HepG2 (cell line): Measurements from ENCODE around the gene FGF18. TPM values are rescaled to one million over a fixed set of nuclear protein-coding genes. Genes with fewer than 3 reads are reported as not detected.

Experiments
- ATAC-seq: fragments of 200-7000 bp; cut with Tn5 transposase; 3 replicates; pipeline ENCODE4 v1.9.1; 2020; ENCODE audit warnings: mild to moderate bottlenecking, moderate library complexity
- BruUV-seq: library from RNA; stranded (reverse); fragments of 400-500 nt; replicated peaks from 2 replicates; lab custom pipeline; 2021; lab: Mats Ljungman, UMichigan
- CTCF ChIA-PET: fragments of 300-600 bp; formaldehyde crosslinking; extraction: SDS; loops from one replicate; lab custom pipeline; 2021; ENCODE audit warnings: low total read pairs, inconsistent platforms, low intra/inter-chr PET ratio; lab: Yijun Ruan, JAX
- POLR2A ChIA-PET: fragments of 350-600 bp; sonication (Branson Sonifier 250); formaldehyde crosslinking; loops from one replicate; lab custom pipeline; 2020; ENCODE audit warnings: antibody characterized with exemption, inconsistent platforms; lab: Yijun Ruan, JAX
- DNase-seq: peaks from one replicate; pipeline ENCODE4 v3.0.0-alpha.2; 2015; ENCODE audit warnings: low spot score
- FAIRE-seq: peaks from 3 replicates; lab custom pipeline; 2011; peaks lifted over from hg19 to GRCh38; lab: Jason Lieb, UNC
- H2AFZ ChIP-seq: one replicate; pipeline ENCODE4 v1.6.1; 2011; ENCODE audit warnings: low read length, inconsistent platforms
- H3K27ac ChIP-seq: fragments of 300-600 bp; 3 replicates; pipeline ENCODE4 v1.8.0; 2011; ENCODE audit warnings: mixed run types, mild to moderate bottlenecking, mixed read lengths, low read length, inconsistent platforms; ENCODE audit not compliant: insufficient read depth; ENCODE audit errors: extremely low read length
- H3K27me3 ChIP-seq, 2 experiments: fragments of 200-600 bp in 1 of 2; 2 replicates in 1 of 2; 3 replicates in 1 of 2; pipeline versions ENCODE4 v1.6.0 to v1.8.0; 2011; ENCODE audit warnings: low read length in 2 of 2, mild to moderate bottlenecking in 2 of 2, moderate library complexity in 2 of 2, inconsistent platforms in 1 of 2; ENCODE audit not compliant: insufficient read depth in 2 of 2, control insufficient read depth in 1 of 2
- H3K36me3 ChIP-seq, 2 experiments: fragments of 200-600 bp in 1 of 2; replicated peaks in 1 of 2; 2 replicates in 1 of 2; 3 replicates in 1 of 2; pipeline versions ENCODE4 v1.5.1 to v1.8.0; 2011; ENCODE audit warnings: low read length in 2 of 2, inconsistent platforms in 1 of 2; ENCODE audit not compliant: insufficient read depth in 2 of 2, control insufficient read depth in 1 of 2
- H3K4me1 ChIP-seq: 2 replicates; pipeline ENCODE4 v1.5.1; 2012; ENCODE audit warnings: low read length, inconsistent platforms; ENCODE audit not compliant: insufficient read depth
- H3K4me2 ChIP-seq: 2 replicates; pipeline ENCODE4 v1.6.0; 2011; ENCODE audit warnings: low read depth, low read length, inconsistent platforms
- H3K4me3 ChIP-seq, 3 experiments: fragments of 200-600 bp in 1 of 3; sonication (generic), shearing (Covaris generic) in 1 of 3; replicated peaks in 1 of 3; 2 replicates each; pipeline ENCODE4 v1.5.1; 2011 to 2016; ENCODE audit warnings: low read length in 3 of 3, inconsistent platforms in 2 of 3, low read depth in 2 of 3, mild to moderate bottlenecking in 2 of 3, control low read depth in 1 of 3, mixed read lengths in 1 of 3; ENCODE audit not compliant: insufficient read depth in 1 of 3
- H3K79me2 ChIP-seq: one replicate; pipeline ENCODE4 v1.6.1; 2011; ENCODE audit warnings: low read length, inconsistent platforms; ENCODE audit not compliant: insufficient read depth
- H3K9ac ChIP-seq: 2 replicates; pipeline ENCODE4 v1.6.0; 2011; ENCODE audit warnings: mild to moderate bottlenecking, low read depth, low read length, inconsistent platforms; ENCODE audit not compliant: insufficient read depth
- H3K9me3 ChIP-seq: 2 replicates; pipeline ENCODE4 v1.5.1; 2012; ENCODE audit warnings: mild to moderate bottlenecking, low read length
- H4K20me1 ChIP-seq: 2 replicates; pipeline ENCODE4 v1.6.0; 2011; ENCODE audit warnings: inconsistent platforms, mild to moderate bottlenecking, low read length, moderate library complexity; ENCODE audit not compliant: insufficient read depth
- ISX ChIP-seq: sonication (generic); formaldehyde crosslinking; conservative IDR thresholded peaks from 2 replicates; pipeline ENCODE4 v1.5.0; 2020; ENCODE audit warnings: missing genetic modification reagents
- TAF15 ChIP-seq: fragments of 200-400 bp; formaldehyde crosslinking; IDR thresholded peaks from one replicate; pipeline ENCODE4 v1.6.1; 2018; ENCODE audit warnings: mild to moderate bottlenecking, low read depth, low read length; ENCODE audit not compliant: poor library complexity, severe bottlenecking
- ZNF142 ChIP-seq: sonication (generic); formaldehyde crosslinking; IDR thresholded peaks from 2 replicates; pipeline ENCODE4 v1.4.0; 2020; ENCODE audit warnings: missing genetic modification reagents
- whole genome bisulfite sequencing: methylation state at CpG from one replicate; pipeline ENCODE4 v1.1.6; 2017; ENCODE audit warnings: low lambda C conversion rate; 5-methylcytosine and 5-hydroxymethylcytosine counted together
- in situ Hi-C: cut with HindIII; loops from 2 replicates; pipeline ENCODE4 v1.10.0; 2017; ENCODE audit warnings: low pct_unique_long_range_greater_than_20kb; ENCODE audit not compliant: extremely low pct_ligation_motif_present
- intact Hi-C: fragments of 100-400 bp; cut with micrococcal nuclease; formaldehyde crosslinking; loops from one replicate; pipeline ENCODE4 v1.10.0; 2022; ENCODE audit not compliant: unreplicated experiment
- polyA plus RNA-seq, 8 experiments: library from polyadenylated mRNA; depleted of rRNA in 3 of 8; stranded (reverse) in 7 of 8; unstranded in 1 of 8; fragments of >200 nt; fragmentation: Illumina TruSeq in 4 of 8; extraction: Trizol in 4 of 8; gene quantifications; 2 replicates each; pipeline versions ENCODE4 v1.2.1 to v1.2.3, GENCODE V29; 2011 to 2016; ENCODE audit warnings: low read depth in 4 of 8, missing spikeins in 1 of 8, mixed read lengths in 1 of 8; ENCODE audit not compliant: insufficient read depth in 1 of 8
- total RNA-seq, 5 experiments: library from RNA; depleted of rRNA; stranded (reverse); fragments of >200 nt; fragmentation: Illumina TruSeq; extraction: Trizol; gene quantifications; 2 replicates each; pipeline ENCODE4 v1.2.3, GENCODE V29; 2016; ENCODE audit warnings: low read depth in 1 of 5

Gene FGF18
- total and polyA plus RNA-seq, 2 of the 13 experiments (the other 11 are each of a cell fraction or from before 2014, with no cell fraction given): not detected

GRCh38 chr5:171442287-171443042 lies 23.0 kb downstream of the FGF18 start:
- no TSS peak for BruUV-seq
- intact Hi-C loops (no loop called here), in situ Hi-C loops (no loop called here)
- FAIRE-seq: no peak
- Histone ChIP-seq H3K36me3 (no peaks in the 10 kb centered on the region), H3K79me2 (no peaks in the 10 kb centered on the region), H3K4me2 (no peak overlapping the region), H3K4me1 (peaks cover 3% of the 10 kb centered on the region), H3K27ac (no peak overlapping the region), H4K20me1 (no peaks in the 10 kb centered on the region), H3K27me3 (peaks cover 0 to 20% of the 10 kb centered on the region in 2 experiments; a peak in 2 of 5 replicates), H2AFZ (no peak overlapping the region), H3K4me3 (no peak overlapping the region), H3K9ac (no peak overlapping the region), H3K9me3 (no peaks in the 10 kb centered on the region)
- POLR2A ChIA-PET: no interaction called here
- no peak for DNase-seq
- WGBS: 32% methylated on average over 8 of the region's 13 CpGs
- no peak for ATAC-seq
- CTCF ChIA-PET: no interaction called here
- TF ChIP-seq TAF15: no peak
- TF ChIP-seq ZNF142: no peak
- no peak for TF ChIP-seq ISX (CRISPR knock-in tag)
